Nephron (organoid): Measurements from ENCODE around the gene GLB1L3.

Source experiments
- H3K27ac Mint-ChIP-seq, 3 experiments: 2 replicates each; pipeline ENCODE4 v1.8.0; 2020; ENCODE audit warnings: mixed read lengths in 3 of 3, mild to moderate bottlenecking in 2 of 3, moderate library complexity in 1 of 3
- H3K27me3 Mint-ChIP-seq: 2 replicates; pipeline ENCODE4 v1.8.0; 2021; ENCODE audit warnings: low read depth, mild to moderate bottlenecking, moderate library complexity, mixed read lengths
- H3K36me3 Mint-ChIP-seq: 2 replicates; pipeline ENCODE4 v1.8.0; 2020; ENCODE audit warnings: low read depth, mixed read lengths
- H3K4me1 Mint-ChIP-seq: 2 replicates; pipeline ENCODE4 v1.8.0; 2020; ENCODE audit warnings: mixed read lengths
- H3K4me3 Mint-ChIP-seq, 3 experiments: 2 replicates each; pipeline ENCODE4 v1.8.0; 2020; ENCODE audit warnings: mild to moderate bottlenecking in 3 of 3, mixed read lengths in 3 of 3, moderate library complexity in 2 of 3
- H3K9me3 Mint-ChIP-seq: 2 replicates; pipeline ENCODE4 v1.8.0; 2020; ENCODE audit warnings: mixed read lengths
- CTCF ChIP-seq, 3 experiments: fragments of 200-600 bp; sonication (generic); IDR thresholded peaks; one replicate each; pipeline ENCODE4 v1.5.0; 2021; ENCODE audit warnings: antibody characterized with exemption in 3 of 3; ENCODE audit not compliant: unreplicated experiment in 3 of 3

Gene GLB1L3

GRCh38 chr11:134246100-134246499 lies 30.1 kb upstream of the GLB1L3 start:
- Mint-ChIP-seq H3K4me1 (no peaks in the 10 kb centered on the region), H3K27ac (no peak overlapping the region), H3K27me3 (no peaks in the 10 kb centered on the region), H3K36me3 (peaks cover 55% of the 10 kb centered on the region), H3K4me3 (no peak overlapping the region), H3K9me3 (no peaks in the 10 kb centered on the region)
- TF ChIP-seq CTCF (IDR thresholded peaks at IDR 0.05; ENCODE audit: unreplicated experiment in 3 of 3), result no peak

GRCh38 chr11:134246678-134247077 lies 29.5 kb upstream of the GLB1L3 start:
- H3K9me3 Mint-ChIP-seq, result no peaks in the 10 kb centered on the region
- peaks cover 55% of the 10 kb centered on the region for H3K36me3 Mint-ChIP-seq
- H3K27ac Mint-ChIP-seq, result no peak overlapping the region
- no peaks in the 10 kb centered on the region for H3K4me1 Mint-ChIP-seq
- no peak for TF ChIP-seq CTCF (IDR thresholded peaks at IDR 0.05; ENCODE audit: unreplicated experiment in 3 of 3)
- no peak overlapping the region for H3K4me3 Mint-ChIP-seq
- no peaks in the 10 kb centered on the region for H3K27me3 Mint-ChIP-seq

- TF ChIP-seq CTCF (IDR thresholded peaks at IDR 0.05; ENCODE audit: unreplicated experiment in 3 of 3), result no peak
- Mint-ChIP-seq H3K4me1 (peaks cover 13% of the 10 kb centered on the region), H3K27me3 (no peaks in the 10 kb centered on the region), H3K36me3 (peaks cover 40% of the 10 kb centered on the region), H3K27ac (no peak overlapping the region), H3K9me3 (no peaks in the 10 kb centered on the region), H3K4me3 (no peak overlapping the region)
These were observed 27.2 kb upstream of the GLB1L3 start for GRCh38 chr11:134248910-134249480.

- Mint-ChIP-seq H3K4me3 (no peak overlapping the region), H3K36me3 (peaks cover 30% of the 10 kb centered on the region), H3K9me3 (no peaks in the 10 kb centered on the region), H3K27me3 (no peaks in the 10 kb centered on the region), H3K4me1 (peaks cover 21% of the 10 kb centered on the region), H3K27ac (no peak overlapping the region)
- no peak for TF ChIP-seq CTCF (IDR thresholded peaks at IDR 0.05; ENCODE audit: unreplicated experiment in 3 of 3)
These were observed 25.9 kb upstream of the GLB1L3 start for GRCh38 chr11:134250246-134250645.

GRCh38 chr11:134250675-134251074 lies 25.5 kb upstream of the GLB1L3 start:
- no peak for TF ChIP-seq CTCF (IDR thresholded peaks at IDR 0.05; ENCODE audit: unreplicated experiment in 3 of 3)
- Mint-ChIP-seq H3K27me3 (no peaks in the 10 kb centered on the region), H3K27ac (no peak overlapping the region), H3K9me3 (no peaks in the 10 kb centered on the region), H3K36me3 (peaks cover 30% of the 10 kb centered on the region), H3K4me3 (no peak overlapping the region), H3K4me1 (peaks cover 21% of the 10 kb centered on the region)
